GM12891 (cell line): ENCODE data around the gene RPS6KA3.

ENCODE experiments used
- POLR2A ChIP-seq: IDR thresholded peaks from 2 replicates; pipeline ENCODE4 v1.6.1; 2011; ENCODE audit warnings: low read depth, low read length, control low read depth
- POLR2AphosphoS5 ChIP-seq: IDR thresholded peaks from 2 replicates; pipeline ENCODE4 v1.6.1; 2011; ENCODE audit warnings: low read depth, low read length, control low read depth
- POU2F2 ChIP-seq: IDR thresholded peaks from 2 replicates; pipeline ENCODE4 v1.6.1; 2011; ENCODE audit warnings: low read depth, mild to moderate bottlenecking, control low read depth, low read length, moderate library complexity
- SPI1 ChIP-seq: IDR thresholded peaks from 2 replicates; pipeline ENCODE4 v1.6.1; 2011; ENCODE audit warnings: low read depth, low read length, control low read depth

- TF ChIP-seq SPI1 (no peak), POU2F2 (no peak), POLR2A (no peak), POLR2AphosphoS5 (no peak)
These were observed 55.4 kb downstream of the RPS6KA3 start for GRCh38 chrX:20211261-20211786.
